Activated B cell treated with CpG ODN at 0.5 μM for 24 hours (primary cell): ENCODE results near the gene PSMB3. TPM values are rescaled to one million over a fixed set of nuclear protein-coding genes. Genes with fewer than 3 reads are reported as not detected.

ENCODE experiments used
- ATAC-seq: fragments of 200-7000 bp; cut with Tn5 transposase; one replicate; pipeline ENCODE4 v1.10.0; 2021; ENCODE audit warnings: low read depth, mild to moderate bottlenecking, moderate library complexity
- CTCF ChIA-PET: fragments of 350-600 bp; sonication (Branson Sonifier 250); formaldehyde crosslinking; loops from one replicate; lab custom pipeline; 2021; ENCODE audit warnings: antibody characterized with exemption; lab: Charles Lee
- POLR2A ChIA-PET: fragments of 350-600 bp; sonication (Branson Sonifier 250); formaldehyde crosslinking; loops from one replicate; lab custom pipeline; 2021; ENCODE audit warnings: antibody characterized with exemption; lab: Charles Lee
- DNase-seq: peaks from one replicate; pipeline ENCODE4 v3.0.0; 2022
- H3K27ac Mint-ChIP-seq: one replicate; pipeline ENCODE4 v1.8.0; 2020; ENCODE audit warnings: mixed read lengths
- H3K27me3 Mint-ChIP-seq: one replicate; pipeline ENCODE4 v1.8.0; 2021; ENCODE audit warnings: mixed read lengths
- H3K36me3 Mint-ChIP-seq: one replicate; pipeline ENCODE4 v1.8.0; 2021; ENCODE audit warnings: low read depth, mixed read lengths
- H3K4me1 Mint-ChIP-seq: one replicate; pipeline ENCODE4 v1.8.0; 2021; ENCODE audit warnings: mixed read lengths
- H3K4me3 Mint-ChIP-seq: one replicate; pipeline ENCODE4 v1.8.0; 2020; ENCODE audit warnings: mild to moderate bottlenecking, mixed read lengths
- H3K9me3 Mint-ChIP-seq: one replicate; pipeline ENCODE4 v1.8.0; 2020; ENCODE audit warnings: mixed read lengths
- intact Hi-C: fragments of 100-400 bp; cut with micrococcal nuclease; formaldehyde crosslinking; loops from one replicate; pipeline ENCODE4 v1.15.1; 2024
- total RNA-seq: library from RNA; stranded (reverse); gene quantifications from 2 replicates; pipeline ENCODE4 v1.2.3, GENCODE V29; 2022
- TF ChIP-seq, protein P1 (sequence below): fragments of 200-600 bp; IDR thresholded peaks from one replicate; pipeline ENCODE4 v1.8.0; 2022; ENCODE audit warnings: antibody characterized with exemption, mild to moderate bottlenecking

Gene PSMB3
- total RNA-seq, 1 donor from 2014 or later = 234 TPM

DNA sequence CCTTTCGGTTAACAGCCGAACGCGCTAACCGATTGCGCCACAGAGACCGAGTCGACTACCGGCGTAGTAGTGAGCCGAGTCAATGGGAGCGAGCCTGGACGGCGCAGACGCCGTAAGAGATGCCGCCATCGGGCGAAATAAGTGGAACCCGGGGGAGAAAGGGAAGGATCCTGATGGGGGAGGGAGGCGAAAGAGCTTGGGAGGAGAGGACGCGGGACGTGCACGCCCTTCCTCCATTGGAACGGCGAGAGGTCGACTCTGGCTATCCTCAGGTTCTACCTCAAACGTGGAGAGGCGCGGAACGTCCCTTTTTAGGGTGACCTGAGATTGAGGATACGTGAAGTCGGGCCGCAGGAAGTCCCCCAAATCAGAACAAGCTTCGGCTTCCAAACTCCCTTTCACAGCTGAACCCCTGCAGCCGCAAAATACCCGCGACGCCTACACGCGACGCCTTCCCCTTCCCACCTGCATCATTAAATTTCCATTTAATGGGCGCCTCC lies 683 bp upstream of the PSMB3 start:
- ATAC-seq (peak; percentile 20), DNase-seq (peak; percentile 85)
- intact Hi-C loops = loop anchor here (1.0 to 5.0 kb wide), 11 partner anchors 22 to 709 kb away; partner anchors contain the start of genes CDK12, CISD3, CWC25 and PIP4K2B
- Mint-ChIP-seq H3K9me3 (no peaks in the 10 kb centered on the region), H3K27me3 (peaks cover 26% of the 10 kb centered on the region), H3K4me1 (peaks cover 56% of the 10 kb centered on the region), H3K4me3 (peak overlapping the region; percentile 98), H3K36me3 (peaks cover 34% of the 10 kb centered on the region), H3K27ac (peak overlapping the region; percentile 93)
- TF ChIP-seq, protein P1, sequence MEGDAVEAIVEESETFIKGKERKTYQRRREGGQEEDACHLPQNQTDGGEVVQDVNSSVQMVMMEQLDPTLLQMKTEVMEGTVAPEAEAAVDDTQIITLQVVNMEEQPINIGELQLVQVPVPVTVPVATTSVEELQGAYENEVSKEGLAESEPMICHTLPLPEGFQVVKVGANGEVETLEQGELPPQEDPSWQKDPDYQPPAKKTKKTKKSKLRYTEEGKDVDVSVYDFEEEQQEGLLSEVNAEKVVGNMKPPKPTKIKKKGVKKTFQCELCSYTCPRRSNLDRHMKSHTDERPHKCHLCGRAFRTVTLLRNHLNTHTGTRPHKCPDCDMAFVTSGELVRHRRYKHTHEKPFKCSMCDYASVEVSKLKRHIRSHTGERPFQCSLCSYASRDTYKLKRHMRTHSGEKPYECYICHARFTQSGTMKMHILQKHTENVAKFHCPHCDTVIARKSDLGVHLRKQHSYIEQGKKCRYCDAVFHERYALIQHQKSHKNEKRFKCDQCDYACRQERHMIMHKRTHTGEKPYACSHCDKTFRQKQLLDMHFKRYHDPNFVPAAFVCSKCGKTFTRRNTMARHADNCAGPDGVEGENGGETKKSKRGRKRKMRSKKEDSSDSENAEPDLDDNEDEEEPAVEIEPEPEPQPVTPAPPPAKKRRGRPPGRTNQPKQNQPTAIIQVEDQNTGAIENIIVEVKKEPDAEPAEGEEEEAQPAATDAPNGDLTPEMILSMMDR = no peak
- POLR2A ChIA-PET = interaction anchor here (0.6 to 3.0 kb wide), 23 partner anchors 8 to 1219 kb away, joined by 3 to 27 read pairs (median 5); partner anchors contain the start of genes CDK12, EPOP, FBXO47 and LASP1
- CTCF ChIA-PET = interaction anchor here (0.7 to 1.4 kb wide), 6 partner anchors 17 to 194 kb away, joined by 3 to 11 read pairs (median 3); partner anchors contain the start of gene EPOP

DNA sequence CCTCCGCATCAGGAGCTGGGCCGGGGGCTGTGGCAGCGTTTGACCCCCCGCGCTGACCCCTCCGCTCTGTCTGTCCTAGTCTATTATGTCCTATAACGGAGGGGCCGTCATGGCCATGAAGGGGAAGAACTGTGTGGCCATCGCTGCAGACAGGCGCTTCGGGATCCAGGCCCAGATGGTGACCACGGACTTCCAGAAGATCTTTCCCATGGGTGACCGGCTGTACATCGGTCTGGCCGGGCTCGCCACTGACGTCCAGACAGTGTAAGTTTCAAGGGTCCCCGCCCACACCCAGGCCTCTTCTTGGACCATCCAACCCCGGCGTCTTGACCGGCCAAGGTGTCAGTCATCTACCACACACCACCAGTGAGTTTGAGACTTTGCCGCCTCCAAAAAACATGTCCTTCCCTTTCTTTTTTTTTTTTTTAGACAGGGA lies 548 bp downstream of the PSMB3 start:
- ChIA-PET CTCF (interaction anchor here (1.4 kb wide), 1 partner anchor 195 kb away, joined by 5 read pairs; no protein-coding TSS in a partner anchor), POLR2A (interaction anchor here (0.6 to 3.0 kb wide), 7 partner anchors 46 to 708 kb away, joined by 3 to 27 read pairs (median 4); partner anchors contain the start of genes CDK12, LASP1, MLLT6 and PIP4K2B)
- peaks cover 51% of the 10 kb centered on the region for H3K4me1 Mint-ChIP-seq

DNA sequence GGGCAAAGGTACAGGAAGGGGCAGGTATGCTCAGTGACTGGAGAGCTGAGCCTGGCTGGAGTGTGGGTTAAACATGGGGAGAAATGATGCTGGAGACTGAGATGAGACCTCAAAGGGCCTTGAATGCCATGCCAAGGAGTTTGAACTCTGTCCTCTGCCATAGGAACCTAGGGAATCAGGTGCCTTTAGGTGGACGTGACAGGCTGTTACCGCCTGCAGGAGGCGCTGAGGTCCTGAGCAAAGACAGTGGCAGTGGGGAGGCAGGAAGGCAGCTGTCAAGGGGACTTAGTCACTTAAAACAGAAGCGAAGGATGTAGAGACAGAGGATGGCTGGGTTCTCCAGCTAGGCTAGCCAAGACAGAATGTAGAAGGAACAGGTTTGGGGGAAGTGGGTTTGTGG lies 9.1 kb downstream of the PSMB3 start:
- no peak overlapping the region for H3K27ac Mint-ChIP-seq
- H3K4me3 Mint-ChIP-seq = no peak overlapping the region
- TF ChIP-seq, protein P1 = no peak
- H3K36me3 Mint-ChIP-seq = peaks cover 85% of the 10 kb centered on the region
- H3K9me3 Mint-ChIP-seq = no peaks in the 10 kb centered on the region
- ChIA-PET CTCF (interaction anchor here (1.4 kb wide), 1 partner anchor 8 kb away, joined by 3 read pairs; no protein-coding TSS in a partner anchor), POLR2A (interaction anchor here (0.8 kb wide), 1 partner anchor 9 kb away, joined by 4 read pairs; the partner anchor contains the start of gene PSMB3)
- ATAC-seq = no peak
- H3K4me1 Mint-ChIP-seq = no peaks in the 10 kb centered on the region
- H3K27me3 Mint-ChIP-seq = no peaks in the 10 kb centered on the region
- DNase-seq = no peak
- intact Hi-C loops = no loop called here

More for the DNA sequence above, 548 bp downstream of the PSMB3 start:
- no peaks in the 10 kb centered on the region for H3K9me3 Mint-ChIP-seq
- H3K36me3 Mint-ChIP-seq = peaks cover 38% of the 10 kb centered on the region
- DNase-seq = no peak
- H3K4me3 Mint-ChIP-seq = peak overlapping the region; percentile 98
- no peak for ATAC-seq
- peaks cover 23% of the 10 kb centered on the region for H3K27me3 Mint-ChIP-seq
- intact Hi-C loops = loop anchor here (5.0 kb wide), 1 partner anchor 196 kb away; no protein-coding TSS in a partner anchor
- H3K27ac Mint-ChIP-seq = peak overlapping the region; percentile 93
- TF ChIP-seq, protein P1 = no peak

DNA sequence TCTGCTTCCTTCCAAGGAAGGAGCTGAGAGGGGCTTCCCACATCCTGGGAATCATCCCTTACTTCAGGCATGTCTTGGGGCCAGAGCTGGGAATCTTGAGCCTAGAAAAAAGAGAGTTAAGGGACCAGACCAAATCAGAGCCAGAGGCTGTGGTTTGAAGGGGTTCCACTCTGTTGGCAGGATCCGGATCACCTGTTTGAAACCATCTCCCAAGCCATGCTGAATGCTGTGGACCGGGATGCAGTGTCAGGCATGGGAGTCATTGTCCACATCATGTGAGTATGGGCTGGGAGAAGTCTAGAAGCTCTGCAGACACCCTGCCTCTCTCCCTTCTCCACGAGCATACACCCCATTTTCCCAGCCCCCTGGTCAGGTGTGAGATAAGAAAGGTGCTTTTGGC lies 9.7 kb downstream of the PSMB3 start:
- no peaks in the 10 kb centered on the region for H3K27me3 Mint-ChIP-seq

More for the DNA sequence above, 9.7 kb downstream of the PSMB3 start:
- Mint-ChIP-seq H3K4me3 (no peak overlapping the region), H3K4me1 (no peaks in the 10 kb centered on the region), H3K36me3 (peaks cover 88% of the 10 kb centered on the region), H3K9me3 (no peaks in the 10 kb centered on the region), H3K27ac (no peak overlapping the region)
- ChIA-PET CTCF (interaction anchor here (1.1 to 1.4 kb wide), 2 partner anchors 8 to 391 kb away, joined by 3 read pairs; no protein-coding TSS in a partner anchor), POLR2A (interaction anchor here (0.8 kb wide), 1 partner anchor 10 kb away, joined by 4 read pairs; the partner anchor contains the start of gene PSMB3)
- TF ChIP-seq, protein P1 = no peak
- ATAC-seq = no peak
- DNase-seq = no peak
- intact Hi-C loops = no loop called here
